Fibroblast of the conjunctiva (primary cell): Measurements from ENCODE around the gene RIPOR3.
"Not testable (repeated sequence)": the region's sequence is repeated elsewhere in the genome, so short reads cannot be mapped to it uniquely, and the experiment has no call there.

Experiments
- DNase-seq: peaks from one replicate; pipeline ENCODE4 v3.0.0-alpha.2; 2010; ENCODE audit warnings: low read depth

Gene RIPOR3

DNA sequence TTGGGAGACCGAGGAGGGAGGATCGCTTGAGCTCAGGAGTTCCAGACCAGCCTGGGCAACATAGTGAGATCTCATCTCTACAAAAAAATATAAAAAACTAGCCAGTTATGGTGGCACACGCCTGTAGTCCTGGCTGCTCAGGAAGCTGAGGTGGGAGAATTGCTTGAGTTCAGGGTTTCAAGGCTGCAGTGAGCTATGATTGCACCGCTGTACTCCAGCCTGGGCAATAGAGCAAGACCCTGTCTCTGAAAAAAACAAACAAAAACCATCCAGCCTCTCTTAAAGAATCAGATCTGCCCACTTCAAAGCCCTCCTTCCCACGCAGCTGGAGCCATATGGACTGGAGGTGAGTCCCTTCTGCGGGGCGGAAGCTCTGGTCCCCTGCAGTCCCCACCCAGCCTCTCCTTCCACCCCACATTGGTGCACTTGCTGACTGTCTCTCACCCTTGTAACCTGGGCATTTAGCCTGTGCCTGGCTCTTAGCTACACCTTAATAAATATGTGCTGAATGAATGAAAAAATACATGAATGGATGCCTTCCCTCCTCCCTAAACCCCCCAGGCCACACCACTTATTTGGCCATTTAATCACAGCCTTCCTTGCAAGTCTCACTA lies 32.9 kb upstream of the RIPOR3 start:
- DNase-seq = no peak

- no peak for DNase-seq
Measured at GRCh38 chr20:50723672-50724071, 32.3 kb upstream of the RIPOR3 start.

GRCh38 chr20:50722424-50723155 lies 31.2 kb upstream of the RIPOR3 start:
- no peak for DNase-seq

GRCh38 chr20:50721881-50722281 lies 30.5 kb upstream of the RIPOR3 start:
- DNase-seq = no peak

GRCh38 chr20:50720582-50720981 lies 29.2 kb upstream of the RIPOR3 start:
- DNase-seq = no peak

DNA sequence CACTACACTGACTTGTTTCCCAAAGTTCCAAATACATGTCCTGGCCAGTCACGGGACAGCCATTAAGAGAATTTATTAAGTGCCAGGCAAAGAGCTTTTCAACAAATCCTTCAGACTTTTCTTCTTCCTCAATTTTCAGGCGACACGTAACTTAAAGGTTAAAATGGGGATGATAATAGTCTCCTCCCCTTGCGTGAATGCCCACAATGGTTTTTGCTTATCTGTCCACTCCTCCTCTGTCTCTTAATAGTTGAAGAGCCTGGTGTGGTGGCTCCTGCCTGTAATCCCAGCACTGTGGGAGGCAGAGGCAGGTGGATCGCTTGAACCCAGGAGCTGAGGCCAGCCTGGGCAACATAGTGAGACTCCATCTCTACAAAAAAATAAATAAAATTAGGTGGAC lies 28.7 kb upstream of the RIPOR3 start:
- no peak for DNase-seq

DNA sequence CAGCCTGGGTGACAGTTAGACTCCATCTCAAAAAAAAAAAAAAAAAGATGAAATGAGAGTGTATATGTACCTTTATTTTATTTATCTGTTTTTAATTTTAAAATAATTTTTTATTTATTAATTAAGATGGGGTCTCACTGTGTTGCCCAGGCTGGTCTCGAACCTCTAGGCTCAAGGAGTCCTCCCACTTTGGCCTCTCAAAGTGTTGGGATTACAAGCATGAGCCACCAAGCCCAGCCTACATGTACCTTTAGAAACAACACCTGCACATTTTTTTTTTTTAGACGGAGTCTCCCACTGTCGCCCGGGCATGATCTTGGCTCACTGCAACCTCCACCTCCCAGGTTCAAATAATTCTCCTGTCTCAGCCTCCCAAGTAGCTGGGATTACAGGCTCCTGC lies 28.0 kb upstream of the RIPOR3 start:
- DNase-seq = no peak

- DNase-seq = no peak
Measured at GRCh38 chr20:50717974-50718761, 26.8 kb upstream of the RIPOR3 start.

DNA sequence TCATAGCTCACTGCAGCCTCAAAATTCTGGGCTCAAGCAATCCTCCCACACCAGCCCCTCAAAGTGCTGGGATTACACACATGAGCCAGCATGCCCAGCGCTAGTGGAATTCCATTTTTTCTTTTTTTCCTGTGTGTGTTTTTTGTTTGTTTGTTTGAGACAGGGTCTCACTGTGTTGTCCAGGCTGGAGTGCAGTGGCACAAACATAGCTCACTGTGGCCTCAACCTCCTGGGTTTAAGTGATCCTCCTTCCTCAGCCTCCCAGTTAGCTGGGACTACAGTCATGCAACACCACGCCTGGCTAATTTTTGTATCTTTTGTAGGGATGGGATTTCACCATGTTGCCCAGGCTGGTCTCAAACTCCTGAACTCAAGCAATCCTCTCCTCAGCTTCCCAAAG lies 26.0 kb upstream of the RIPOR3 start:
- DNase-seq = no peak

GRCh38 chr20:50716518-50716917 lies 25.2 kb upstream of the RIPOR3 start:
- no peak for DNase-seq

DNA sequence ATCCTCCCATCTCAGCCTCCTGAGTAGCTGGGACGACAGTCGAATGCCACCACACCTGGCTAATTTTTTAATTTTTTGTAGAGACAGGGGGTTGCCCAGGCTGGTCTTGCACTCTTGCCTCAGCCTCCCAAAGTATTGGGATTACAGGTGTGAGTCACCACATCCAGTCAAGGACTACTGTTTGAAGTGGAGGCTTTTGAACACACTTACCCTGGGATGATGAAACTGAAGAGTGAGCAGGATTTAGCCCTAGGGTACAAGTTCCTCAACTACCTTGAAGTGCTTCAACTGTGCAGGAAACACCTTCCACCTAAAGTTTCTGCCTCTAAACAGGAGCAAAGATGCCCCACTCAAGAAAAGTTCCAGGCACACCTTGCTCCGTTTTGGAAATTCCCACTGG lies 24.4 kb upstream of the RIPOR3 start:
- DNase-seq = no peak

GRCh38 chr20:50714426-50714825 lies 23.1 kb upstream of the RIPOR3 start:
- DNase-seq = not testable (repeated sequence)

GRCh38 chr20:50713657-50714101 lies 22.3 kb upstream of the RIPOR3 start:
- DNase-seq = peak; percentile 49

GRCh38 chr20:50712771-50713656 lies 21.7 kb upstream of the RIPOR3 start:
- no peak for DNase-seq

- no peak for DNase-seq
Measured at GRCh38 chr20:50711113-50711825, 19.9 kb upstream of the RIPOR3 start.

- DNase-seq = no peak
Measured at GRCh38 chr20:50710492-50711063, 19.2 kb upstream of the RIPOR3 start.

DNA sequence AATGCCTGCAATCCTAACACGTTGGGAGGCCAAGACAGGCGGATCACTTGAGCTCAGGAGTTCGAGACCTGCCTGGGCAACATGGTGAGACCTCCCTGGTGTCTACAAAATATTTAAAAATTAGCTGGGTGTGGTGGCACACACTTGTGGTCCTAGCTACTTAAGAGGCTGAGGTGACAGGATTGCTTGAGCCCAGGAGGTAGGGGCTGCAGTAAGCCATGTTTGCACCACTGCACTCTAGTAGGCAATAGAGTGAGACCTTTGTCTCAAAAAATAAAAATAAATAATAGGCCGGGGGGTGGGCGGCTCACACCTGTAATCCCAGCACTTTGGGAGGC lies 18.3 kb upstream of the RIPOR3 start:
- DNase-seq = no peak

DNA sequence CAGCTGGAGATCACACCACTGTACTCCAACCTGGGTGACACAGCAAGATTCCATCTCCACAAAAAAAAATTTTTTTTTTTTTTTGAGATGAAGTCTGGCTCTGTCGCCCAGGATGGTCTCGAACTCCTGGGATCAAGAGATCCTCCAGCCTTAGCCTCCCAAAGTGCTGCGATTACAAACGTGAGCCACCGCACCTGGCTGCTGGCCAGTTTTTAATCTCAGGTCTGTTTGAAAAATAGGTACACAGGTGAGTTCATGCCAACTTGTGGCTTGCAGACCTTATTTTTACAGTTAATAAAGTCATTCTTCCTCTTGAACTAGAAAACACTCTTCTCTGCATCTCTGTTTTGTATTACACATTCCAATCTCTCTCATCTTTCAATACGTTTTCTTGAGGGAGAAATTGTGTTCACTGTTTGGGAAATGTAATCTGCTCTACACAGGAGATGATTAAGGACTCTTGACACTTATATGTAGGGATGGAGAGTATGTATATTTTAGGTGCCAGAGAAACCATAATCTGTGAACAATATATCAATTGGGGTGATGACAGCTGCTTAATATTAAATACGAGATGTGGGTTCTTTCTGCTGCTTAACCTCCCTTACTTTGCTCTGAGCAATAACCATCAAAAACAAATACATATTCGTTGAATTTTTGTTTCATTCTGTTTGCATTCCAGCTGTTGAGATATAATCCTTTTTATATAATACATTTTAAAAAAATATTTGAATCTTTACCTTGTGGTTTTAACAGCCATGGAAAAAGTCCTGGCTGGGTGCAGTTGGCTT lies 17.7 kb upstream of the RIPOR3 start:
- DNase-seq = no peak

DNA sequence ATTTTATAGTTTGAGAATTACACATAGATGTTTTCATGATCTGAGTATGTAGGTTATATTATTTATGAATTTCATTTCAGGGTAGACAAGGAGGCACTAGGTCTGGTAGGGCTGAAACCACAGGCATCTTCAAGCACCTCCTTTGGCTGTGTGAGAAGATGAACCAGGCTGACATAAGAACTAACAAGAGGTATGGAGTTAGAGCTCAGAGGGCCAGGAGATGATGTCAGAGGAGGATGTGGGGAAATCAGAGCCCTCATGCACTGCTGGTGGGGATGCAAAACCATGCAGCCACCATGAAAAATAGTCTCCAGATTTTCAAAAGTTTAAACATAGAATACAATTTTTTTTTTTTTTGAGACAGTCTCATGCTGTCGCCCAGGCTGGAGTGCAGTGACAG lies 13.6 kb upstream of the RIPOR3 start:
- no peak for DNase-seq

- DNase-seq = no peak
Measured at GRCh38 chr20:50704514-50704913, 13.2 kb upstream of the RIPOR3 start.
